SK-N-SH treated with all-trans-retinoic acid at 6 μM for 48 hours (cell line): Measurements from ENCODE around the gene ABCC5.

ENCODE experiments used
- ARNTL ChIP-seq: fragments of 450-650 bp; formaldehyde crosslinking; IDR thresholded peaks from 2 replicates; pipeline ENCODE4 v1.5.0; 2020; ENCODE audit warnings: low read depth, mild to moderate bottlenecking, moderate library complexity, borderline replicate concordance
- ESRRG ChIP-seq: fragments of 250-450 bp; sonication (Bioruptor Pico); IDR thresholded peaks from 2 replicates; pipeline ENCODE4 v1.6.1; 2021; ENCODE audit warnings: mild to moderate bottlenecking
- GLIS3 ChIP-seq: fragments of 250-450 bp; sonication (Bioruptor Pico); IDR thresholded peaks from 2 replicates; pipeline ENCODE4 v1.5.0; 2020; ENCODE audit warnings: mild to moderate bottlenecking, moderate library complexity
- ISL1 ChIP-seq: fragments of 250-450 bp; sonication (Bioruptor Pico); IDR thresholded peaks from 2 replicates; pipeline ENCODE4 v2.1.2; 2022; ENCODE audit warnings: mild to moderate bottlenecking, moderate library complexity
- OSR1 ChIP-seq: fragments of 250-450 bp; sonication (Bioruptor Pico); IDR thresholded peaks from 2 replicates; pipeline ENCODE4 v1.8.0; 2022; ENCODE audit warnings: moderate library complexity, mild to moderate bottlenecking, inconsistent platforms
- SNAI2 ChIP-seq: fragments of 250-450 bp; sonication (Bioruptor Pico); IDR thresholded peaks from 2 replicates; pipeline ENCODE4 v1.5.0; 2020; ENCODE audit warnings: mild to moderate bottlenecking, moderate library complexity
- TOX ChIP-seq: fragments of 250-450 bp; sonication (Bioruptor Pico); IDR thresholded peaks from 2 replicates; pipeline ENCODE4 v1.8.0; 2021; ENCODE audit warnings: mild to moderate bottlenecking, moderate library complexity, borderline replicate concordance
- ZFP3 ChIP-seq: fragments of 250-450 bp; sonication (Bioruptor Pico); IDR thresholded peaks from 2 replicates; pipeline ENCODE4 v1.5.0; 2020; ENCODE audit warnings: mild to moderate bottlenecking, moderate library complexity
- ZFP30 ChIP-seq: fragments of 450-650 bp; formaldehyde crosslinking; IDR thresholded peaks from 2 replicates; pipeline ENCODE4 v1.5.0; 2022; ENCODE audit warnings: mild to moderate bottlenecking, moderate library complexity
- TF ChIP-seq, protein P1 (sequence below): fragments of 250-450 bp; sonication (Bioruptor Pico); IDR thresholded peaks from 2 replicates; pipeline ENCODE4 v1.5.1; 2020; ENCODE audit warnings: low read depth, mild to moderate bottlenecking, moderate library complexity
- TF ChIP-seq, protein P2 (sequence below): fragments of 250-450 bp; sonication (Bioruptor Pico); IDR thresholded peaks from 2 replicates; pipeline ENCODE4 v1.8.0; 2020; ENCODE audit warnings: mild to moderate bottlenecking, moderate library complexity, borderline replicate concordance

DNA sequence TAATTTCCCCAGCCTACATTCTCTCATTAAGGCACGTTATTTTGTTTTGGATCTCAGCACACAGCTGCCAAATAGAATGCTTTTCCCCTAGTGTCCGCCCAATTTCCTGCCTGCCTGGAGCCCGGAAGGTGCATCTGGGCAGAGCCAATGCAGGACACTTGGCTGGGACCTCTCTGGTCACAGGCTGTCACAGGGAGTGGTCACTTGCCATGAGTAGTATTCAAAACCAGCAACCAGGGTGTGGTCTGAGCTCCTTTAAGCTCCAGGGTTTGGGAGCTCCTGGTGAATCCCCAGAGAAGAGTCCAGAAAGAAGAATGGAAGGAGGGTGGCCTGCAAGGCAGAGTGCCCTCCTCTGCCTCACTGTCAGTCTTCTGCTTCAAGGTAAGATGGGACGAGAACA is 35.1 kb upstream of the ABCC5 start, which contains the start of gene HTR3C:
- TF ChIP-seq ARNTL (CRISPR knock-in tag) (no peak), ZFP30 (CRISPR knock-in tag) (no peak), ISL1 (no peak), ESRRG (CRISPR knock-in tag) (no peak), GLIS3 (CRISPR knock-in tag) (no peak), SNAI2 (CRISPR knock-in tag) (no peak), TOX (CRISPR knock-in tag) (no peak), OSR1 (no peak), ZFP3 (CRISPR knock-in tag) (no peak)
- TF ChIP-seq, protein P1, sequence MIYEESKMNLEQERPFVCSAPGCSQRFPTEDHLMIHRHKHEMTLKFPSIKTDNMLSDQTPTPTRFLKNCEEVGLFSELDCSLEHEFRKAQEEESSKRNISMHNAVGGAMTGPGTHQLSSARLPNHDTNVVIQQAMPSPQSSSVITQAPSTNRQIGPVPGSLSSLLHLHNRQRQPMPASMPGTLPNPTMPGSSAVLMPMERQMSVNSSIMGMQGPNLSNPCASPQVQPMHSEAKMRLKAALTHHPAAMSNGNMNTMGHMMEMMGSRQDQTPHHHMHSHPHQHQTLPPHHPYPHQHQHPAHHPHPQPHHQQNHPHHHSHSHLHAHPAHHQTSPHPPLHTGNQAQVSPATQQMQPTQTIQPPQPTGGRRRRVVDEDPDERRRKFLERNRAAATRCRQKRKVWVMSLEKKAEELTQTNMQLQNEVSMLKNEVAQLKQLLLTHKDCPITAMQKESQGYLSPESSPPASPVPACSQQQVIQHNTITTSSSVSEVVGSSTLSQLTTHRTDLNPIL (CRISPR knock-in tag), result no peak
- TF ChIP-seq, protein P2, sequence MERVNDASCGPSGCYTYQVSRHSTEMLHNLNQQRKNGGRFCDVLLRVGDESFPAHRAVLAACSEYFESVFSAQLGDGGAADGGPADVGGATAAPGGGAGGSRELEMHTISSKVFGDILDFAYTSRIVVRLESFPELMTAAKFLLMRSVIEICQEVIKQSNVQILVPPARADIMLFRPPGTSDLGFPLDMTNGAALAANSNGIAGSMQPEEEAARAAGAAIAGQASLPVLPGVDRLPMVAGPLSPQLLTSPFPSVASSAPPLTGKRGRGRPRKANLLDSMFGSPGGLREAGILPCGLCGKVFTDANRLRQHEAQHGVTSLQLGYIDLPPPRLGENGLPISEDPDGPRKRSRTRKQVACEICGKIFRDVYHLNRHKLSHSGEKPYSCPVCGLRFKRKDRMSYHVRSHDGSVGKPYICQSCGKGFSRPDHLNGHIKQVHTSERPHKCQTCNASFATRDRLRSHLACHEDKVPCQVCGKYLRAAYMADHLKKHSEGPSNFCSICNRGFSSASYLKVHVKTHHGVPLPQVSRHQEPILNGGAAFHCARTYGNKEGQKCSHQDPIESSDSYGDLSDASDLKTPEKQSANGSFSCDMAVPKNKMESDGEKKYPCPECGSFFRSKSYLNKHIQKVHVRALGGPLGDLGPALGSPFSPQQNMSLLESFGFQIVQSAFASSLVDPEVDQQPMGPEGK (CRISPR knock-in tag), result no peak
